Loucy (cell line): Measurements from ENCODE around the gene EGF.

Source experiments
- H2AFZ ChIP-seq: fragments of 200-600 bp; sonication (generic); 2 replicates; pipeline ENCODE4 v1.6.0; 2016; ENCODE audit warnings: antibody characterized with exemption, mild to moderate bottlenecking, low read length, moderate library complexity
- H3F3A ChIP-seq: fragments of 200-600 bp; 2 replicates; pipeline ENCODE4 v1.6.0; 2016; ENCODE audit warnings: antibody characterized with exemption, low read depth, mild to moderate bottlenecking
- H3K27me3 ChIP-seq: fragments of 200-600 bp; sonication (generic); 2 replicates; pipeline ENCODE4 v1.6.1; 2014; ENCODE audit warnings: low read length, mild to moderate bottlenecking; ENCODE audit not compliant: insufficient read depth, poor library complexity, severe bottlenecking
- H3K36me3 ChIP-seq: fragments of 200-600 bp; sonication (generic); 2 replicates; pipeline ENCODE4 v1.6.1; 2016; ENCODE audit warnings: low read length; ENCODE audit not compliant: insufficient read depth
- H3K4me1 ChIP-seq: fragments of 200-600 bp; sonication (generic); 2 replicates; pipeline ENCODE4 v1.5.1; 2014; ENCODE audit warnings: low read length, mild to moderate bottlenecking; ENCODE audit not compliant: insufficient read depth, poor library complexity, severe bottlenecking
- H3K4me2 ChIP-seq: fragments of 200-600 bp; sonication (generic); 2 replicates; pipeline ENCODE4 v1.6.0; 2014; ENCODE audit warnings: antibody characterized with exemption, low read length, low read depth, mild to moderate bottlenecking; ENCODE audit not compliant: poor library complexity, severe bottlenecking
- H3K4me3 ChIP-seq: fragments of 200-600 bp; sonication (generic); 2 replicates; pipeline ENCODE4 v1.5.1; 2014; ENCODE audit warnings: low read length, mild to moderate bottlenecking, mixed read lengths; ENCODE audit not compliant: poor library complexity, severe bottlenecking
- H3K79me2 ChIP-seq: fragments of 200-600 bp; sonication (generic); 2 replicates; pipeline ENCODE4 v1.6.1; 2014; ENCODE audit warnings: low read length; ENCODE audit not compliant: insufficient read depth
- H3K9ac ChIP-seq: fragments of 200-600 bp; sonication (generic); 2 replicates; pipeline ENCODE4 v1.6.0; 2014; ENCODE audit warnings: mild to moderate bottlenecking, low read depth, low read length, moderate library complexity; ENCODE audit not compliant: poor library complexity, severe bottlenecking
- H3K9me2 ChIP-seq: fragments of 200-600 bp; sonication (generic); replicated peaks from 2 replicates; pipeline ENCODE4 v1.6.1; 2016; ENCODE audit warnings: low read depth, low read length, mixed read lengths
- H3K9me3 ChIP-seq: fragments of 200-600 bp; sonication (generic); 2 replicates; pipeline ENCODE4 v1.6.1; 2014; ENCODE audit warnings: mild to moderate bottlenecking, antibody characterized with exemption, low read length, low read depth; ENCODE audit not compliant: insufficient read depth
- H4K20me1 ChIP-seq: fragments of 200-600 bp; sonication (generic); 2 replicates; pipeline ENCODE4 v1.6.0; 2014; ENCODE audit warnings: antibody characterized with exemption, low read length, mild to moderate bottlenecking; ENCODE audit not compliant: insufficient read depth, poor library complexity, severe bottlenecking
- EZH2phosphoT487 ChIP-seq: fragments of 200-600 bp; IDR thresholded peaks from 2 replicates; pipeline ENCODE4 v1.6.1; 2018; ENCODE audit warnings: antibody characterized with exemption, mild to moderate bottlenecking, moderate library complexity, borderline replicate concordance
- TF ChIP-seq, protein P1 (sequence below): fragments of 200-600 bp; sonication (generic); conservative IDR thresholded peaks from 2 replicates; pipeline ENCODE4 v1.5.1; 2014; ENCODE audit warnings: mild to moderate bottlenecking, antibody characterized with exemption, low read length

The EGF gene

GRCh38 chr4:109944591-109944990 lies 31.9 kb downstream of the EGF start:
- TF ChIP-seq, protein P1, sequence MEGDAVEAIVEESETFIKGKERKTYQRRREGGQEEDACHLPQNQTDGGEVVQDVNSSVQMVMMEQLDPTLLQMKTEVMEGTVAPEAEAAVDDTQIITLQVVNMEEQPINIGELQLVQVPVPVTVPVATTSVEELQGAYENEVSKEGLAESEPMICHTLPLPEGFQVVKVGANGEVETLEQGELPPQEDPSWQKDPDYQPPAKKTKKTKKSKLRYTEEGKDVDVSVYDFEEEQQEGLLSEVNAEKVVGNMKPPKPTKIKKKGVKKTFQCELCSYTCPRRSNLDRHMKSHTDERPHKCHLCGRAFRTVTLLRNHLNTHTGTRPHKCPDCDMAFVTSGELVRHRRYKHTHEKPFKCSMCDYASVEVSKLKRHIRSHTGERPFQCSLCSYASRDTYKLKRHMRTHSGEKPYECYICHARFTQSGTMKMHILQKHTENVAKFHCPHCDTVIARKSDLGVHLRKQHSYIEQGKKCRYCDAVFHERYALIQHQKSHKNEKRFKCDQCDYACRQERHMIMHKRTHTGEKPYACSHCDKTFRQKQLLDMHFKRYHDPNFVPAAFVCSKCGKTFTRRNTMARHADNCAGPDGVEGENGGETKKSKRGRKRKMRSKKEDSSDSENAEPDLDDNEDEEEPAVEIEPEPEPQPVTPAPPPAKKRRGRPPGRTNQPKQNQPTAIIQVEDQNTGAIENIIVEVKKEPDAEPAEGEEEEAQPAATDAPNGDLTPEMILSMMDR, result no peak
- no peak for TF ChIP-seq EZH2phosphoT487
- H3K4me2 ChIP-seq, result no peak overlapping the region
- H2AFZ ChIP-seq, result no peak overlapping the region
- H4K20me1 ChIP-seq, result no peaks in the 10 kb centered on the region
- no peaks in the 10 kb centered on the region for H3K9me3 ChIP-seq
- no peaks in the 10 kb centered on the region for H3K27me3 ChIP-seq
- H3K79me2 ChIP-seq, result no peaks in the 10 kb centered on the region
- H3K9ac ChIP-seq, result no peak overlapping the region
- no peaks in the 10 kb centered on the region for H3K36me3 ChIP-seq
- no peaks in the 10 kb centered on the region for H3K9me2 ChIP-seq
- H3K4me3 ChIP-seq, result no peak overlapping the region
- H3K4me1 ChIP-seq, result no peaks in the 10 kb centered on the region
- no peaks in the 10 kb centered on the region for H3F3A ChIP-seq

DNA sequence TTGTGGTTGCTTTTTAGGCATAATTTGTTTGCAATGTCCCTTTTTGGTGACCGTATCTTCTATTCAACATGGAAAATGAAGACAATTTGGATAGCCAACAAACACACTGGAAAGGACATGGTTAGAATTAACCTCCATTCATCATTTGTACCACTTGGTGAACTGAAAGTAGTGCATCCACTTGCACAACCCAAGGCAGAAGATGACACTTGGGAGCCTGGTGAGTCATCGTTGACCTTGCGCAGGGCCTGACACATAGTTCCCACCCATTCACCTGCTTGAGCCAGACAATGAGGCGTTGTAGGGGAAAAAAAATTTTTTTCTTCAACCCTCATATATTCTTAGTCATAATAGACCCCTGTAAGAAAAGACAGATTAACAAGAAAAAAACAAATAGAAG lies 32.4 kb downstream of the EGF start:
- no peak overlapping the region for H3K4me3 ChIP-seq
- no peak overlapping the region for H3K9ac ChIP-seq
- H3K4me1 ChIP-seq, result no peaks in the 10 kb centered on the region
- no peaks in the 10 kb centered on the region for H3K79me2 ChIP-seq
- no peak for TF ChIP-seq EZH2phosphoT487
- TF ChIP-seq, protein P1, result no peak
- no peaks in the 10 kb centered on the region for H4K20me1 ChIP-seq
- no peaks in the 10 kb centered on the region for H3K9me3 ChIP-seq
- H3K27me3 ChIP-seq, result no peaks in the 10 kb centered on the region
- H2AFZ ChIP-seq, result no peak overlapping the region
- H3K9me2 ChIP-seq, result no peaks in the 10 kb centered on the region
- H3F3A ChIP-seq, result no peaks in the 10 kb centered on the region
- H3K4me2 ChIP-seq, result no peak overlapping the region
- no peaks in the 10 kb centered on the region for H3K36me3 ChIP-seq

DNA sequence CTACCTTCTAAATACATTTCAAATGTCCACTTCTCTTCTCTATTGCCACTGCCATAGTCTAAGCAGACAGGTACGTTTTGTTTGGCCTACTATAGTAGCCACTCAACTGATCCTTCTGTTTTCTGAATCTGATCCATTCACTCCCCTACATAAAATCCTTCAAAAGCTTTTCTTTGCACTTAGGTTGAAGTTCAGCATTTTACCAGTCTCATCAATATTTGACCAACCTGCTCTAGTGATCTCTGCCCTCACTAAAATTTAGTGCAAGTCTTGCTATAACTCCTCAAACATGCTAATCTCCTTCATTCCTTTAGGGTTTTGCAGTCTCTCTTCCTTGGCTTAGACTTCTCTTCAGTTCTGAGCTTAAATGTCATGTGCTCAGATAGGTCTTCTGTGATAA lies 33.4 kb downstream of the EGF start:
- H3K4me2 ChIP-seq, result no peak overlapping the region
- H3K79me2 ChIP-seq, result no peaks in the 10 kb centered on the region

More for the DNA sequence above, 33.4 kb downstream of the EGF start:
- H3K4me1 ChIP-seq, result no peaks in the 10 kb centered on the region
- H3K9me3 ChIP-seq, result no peaks in the 10 kb centered on the region
- H3F3A ChIP-seq, result no peaks in the 10 kb centered on the region
- H3K36me3 ChIP-seq, result no peaks in the 10 kb centered on the region
- no peak overlapping the region for H3K4me3 ChIP-seq
- TF ChIP-seq EZH2phosphoT487, result no peak
- TF ChIP-seq, protein P1, result no peak
- no peaks in the 10 kb centered on the region for H3K9me2 ChIP-seq
- H2AFZ ChIP-seq, result no peak overlapping the region
- no peaks in the 10 kb centered on the region for H4K20me1 ChIP-seq
- H3K27me3 ChIP-seq, result no peaks in the 10 kb centered on the region
- H3K9ac ChIP-seq, result no peak overlapping the region
